Heart right ventricle (tissue), 16 donors: ENCODE measurements around the gene SSBP3. TPM values are rescaled to one million over a fixed set of nuclear protein-coding genes. Genes with fewer than 3 reads are reported as not detected.

Experiments used
- ATAC-seq, 8 donors: fragments of 200-7000 bp; cut with Tn5 transposase; one replicate each; pipeline ENCODE4 v1.9.1; 2020; ENCODE audit warnings: mild to moderate bottlenecking in 8 of 8, moderate library complexity in 8 of 8, moderate number of reproducible peaks in 1 of 8
- DNase-seq, 2 donors: peaks; one replicate each; pipeline ENCODE4 v3.0.0-alpha.2; 2020
- H3K27ac ChIP-seq, 10 donors: fragments of 200-600 bp; sonication (generic) in 2 of 10; one replicate each; pipeline versions ENCODE4 v1.5.0 to v1.8.0; 2020 to 2022; ENCODE audit warnings: mild to moderate bottlenecking in 3 of 10
- H3K27me3 ChIP-seq, 7 donors: fragments of 200-600 bp; one replicate each; pipeline ENCODE4 v1.8.0; 2021 to 2022; ENCODE audit warnings: mild to moderate bottlenecking in 2 of 7
- H3K36me3 ChIP-seq, 9 donors: fragments of 200-600 bp; sonication (generic) in 1 of 9; one replicate each; pipeline versions ENCODE4 v1.5.0 to v1.8.0; 2020 to 2022; ENCODE audit warnings: mild to moderate bottlenecking in 2 of 9
- H3K4me1 ChIP-seq, 9 donors: fragments of 200-600 bp; sonication (generic) in 1 of 9; one replicate each; pipeline versions ENCODE4 v1.5.0 to v1.8.0; 2020 to 2022; ENCODE audit warnings: mild to moderate bottlenecking in 4 of 9
- H3K4me3 ChIP-seq, 10 donors: fragments of 200-600 bp; sonication (generic) in 2 of 10; one replicate each; pipeline versions ENCODE4 v1.5.0 to v1.8.0; 2020 to 2022; ENCODE audit warnings: mild to moderate bottlenecking in 7 of 10, moderate library complexity in 2 of 10
- H3K9me3 ChIP-seq, 11 donors: fragments of 200-600 bp in 10 of 11; sonication (generic) in 2 of 11; one replicate each; pipeline versions ENCODE4 v1.5.0 to v1.8.0; 2013 to 2022; ENCODE audit warnings: mild to moderate bottlenecking in 2 of 11, control low read depth in 1 of 11, moderate library complexity in 1 of 11
- CTCF ChIP-seq, 9 donors: fragments of 200-600 bp; sonication (generic) in 2 of 9; IDR thresholded peaks; one replicate each; pipeline versions ENCODE4 v1.5.0 to v1.8.0; 2021 to 2022; ENCODE audit warnings: antibody characterized with exemption in 9 of 9, mild to moderate bottlenecking in 5 of 9, moderate library complexity in 1 of 9
- WGBS, 2 donors: extraction: QIAGEN DNeasy Blood & Tissue Kit; methylation state at CpG; one replicate each; pipeline ENCODE4 v1.1.7; 2013; ENCODE audit warnings: inconsistent platforms in 1 of 2; 5-methylcytosine and 5-hydroxymethylcytosine counted together
- intact Hi-C, 10 donors: fragments of 100-400 bp; cut with DNase I; formaldehyde crosslinking; loops; one replicate each; pipeline versions ENCODE4 v1.11.1 to v1.14.2; 2022
- polyA plus RNA-seq, 2 donors: library from polyadenylated mRNA; stranded (reverse); fragments of 200-250 nt; gene quantifications; one replicate each; pipeline ENCODE4 v1.2.3, GENCODE V29; 2013
- total RNA-seq, 10 donors: library from RNA; stranded (reverse); fragmentation: NEBNext Ultra II Directional in 3 of 10; extraction: Animal tissue kit (Norgen Biotek cat#: 25700) in 3 of 10; gene quantifications; one replicate each; pipeline versions ENCODE4 v1.2.1 to v1.2.4, GENCODE V29; 2021 to 2023
- donor health status: Arrhythmogenic right ventricular cardiomyopathy.
- donor health status: ischemic (EF 13 %, LVEDD 7.1; RV severe dilation, severe dysfunction).
- donor health status: healthy with polysubstance abuse.
- donor health status: DM: no; HTN: yes; CAD: no.
- donor health status: DM: no; HTN: no; CAD: no.
- donor health status: ischemic (EF 25% LVEDD 6.9; RV normal size, moderate dysfunction).
- donor health status: ischemic (EF 25% LVEDD 5.7; RV mildly dilated, moderate dysfunction).
- donor health status: healthy.
- donor health status: DM: yes; HTN: yes; CAD: no.
- donor health status: Ischemic cardiomyopathy.
- donor health status: ischemic (EF 35%, LVEDD 5.7; RV mildly dilated, moderate dysfunction).
- donor health status: nonischemic (EF 11% LVEDD 7.7; RV severe dilation, severe dysfunction).
- donor health status: DM: yes; HTN: yes; CAD: no.
- donor health status: PGD.
- donor health status: ischemic (EF 29% LVEDD 5.4; RV normal size, mild dysfunction).
- donor health status: nonischemic (EF 23%, LVEDD 6.1; RV moderate dilation, normal function).

SSBP3 gene
- total and polyA plus RNA-seq, 12 donors = 17.6 to 71.9 (median 52.8) TPM

- peaks cover 0 to 27% (median 0%) of the 10 kb centered on the region in 9 donors for H3K36me3 ChIP-seq
- no peak overlapping the region for H3K27ac ChIP-seq
- WGBS, 2 donors = 90 to 92% methylated on average over 11 of the region's 11 CpGs
- no peak for DNase-seq
- no peak for ATAC-seq
- peaks cover 0 to 28% (median 13%) of the 10 kb centered on the region in 9 donors for H3K4me1 ChIP-seq
- H3K9me3 ChIP-seq = no peaks in the 10 kb centered on the region
- H3K4me3 ChIP-seq = no peak overlapping the region
- intact Hi-C loops = no loop called here
- H3K27me3 ChIP-seq = no peaks in the 10 kb centered on the region
- TF ChIP-seq CTCF (IDR thresholded peaks at IDR 0.05) = no peak
These were observed 153.7 kb downstream of the SSBP3 start for GRCh38 chr1:54252371-54252936.

- intact Hi-C loops = no loop called here
- H3K27me3 ChIP-seq = no peaks in the 10 kb centered on the region
- ATAC-seq (no peak), DNase-seq (no peak)
- no peaks in the 10 kb centered on the region for H3K9me3 ChIP-seq
- H3K4me3 ChIP-seq = no peak overlapping the region
- peaks cover 0 to 41% (median 0%) of the 10 kb centered on the region in 9 donors for H3K36me3 ChIP-seq
- TF ChIP-seq CTCF (IDR thresholded peaks at IDR 0.05) = no peak
- 90 to 95% methylated on average over 12 of the region's 12 CpGs for WGBS, 2 donors
- peaks cover 0 to 43% (median 25%) of the 10 kb centered on the region in 9 donors for H3K4me1 ChIP-seq
- H3K27ac ChIP-seq = no peak overlapping the region
These were observed 155.5 kb downstream of the SSBP3 start for GRCh38 chr1:54250670-54251069.

DNA sequence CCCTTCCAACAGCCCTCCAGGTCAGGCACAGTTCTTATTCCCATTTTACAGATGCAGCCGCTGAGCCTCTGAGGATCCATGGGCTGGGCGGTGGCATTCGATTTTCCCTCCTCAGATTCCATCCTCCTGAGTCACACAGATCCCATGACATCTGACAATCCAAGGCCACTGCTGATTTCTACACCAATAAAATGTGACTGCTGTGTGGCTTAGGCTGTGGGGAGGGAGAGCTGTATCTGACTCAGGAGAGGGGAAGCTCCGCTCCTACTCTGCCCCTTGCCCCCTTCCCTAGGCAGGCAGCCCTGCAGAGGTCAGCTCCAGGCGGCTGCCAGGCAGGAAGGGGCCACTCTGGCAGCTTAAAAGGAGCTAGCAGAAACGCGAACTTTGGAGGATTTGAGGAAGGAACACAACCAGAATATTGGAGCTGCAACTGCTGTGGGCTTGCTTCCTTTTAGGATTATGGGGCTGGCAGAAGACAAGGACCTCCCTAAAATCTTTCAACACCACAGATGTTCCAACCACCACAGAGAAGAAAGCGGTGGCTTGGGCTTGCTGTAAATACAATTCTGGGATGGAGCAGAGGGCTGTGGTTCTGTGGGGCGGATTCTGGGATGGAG lies 156.3 kb downstream of the SSBP3 start:
- ATAC-seq = peak in 7 of 8 donors; percentile 25 to 72 (median 49)
- TF ChIP-seq CTCF (IDR thresholded peaks at IDR 0.05) = no peak
- Histone ChIP-seq H3K27me3 (no peaks in the 10 kb centered on the region), H3K36me3 (peaks cover 0 to 46% (median 0%) of the 10 kb centered on the region in 9 donors), H3K9me3 (no peaks in the 10 kb centered on the region), H3K4me3 (no peak overlapping the region), H3K4me1 (peaks cover 0 to 49% (median 26%) of the 10 kb centered on the region in 9 donors), H3K27ac (peak overlapping the region in 1 of 10 donors; percentile 48)
- no peak for DNase-seq
- intact Hi-C loops = no loop called here
- 71% methylated on average over 9 of the region's 9 CpGs for WGBS, 2 donors

DNA sequence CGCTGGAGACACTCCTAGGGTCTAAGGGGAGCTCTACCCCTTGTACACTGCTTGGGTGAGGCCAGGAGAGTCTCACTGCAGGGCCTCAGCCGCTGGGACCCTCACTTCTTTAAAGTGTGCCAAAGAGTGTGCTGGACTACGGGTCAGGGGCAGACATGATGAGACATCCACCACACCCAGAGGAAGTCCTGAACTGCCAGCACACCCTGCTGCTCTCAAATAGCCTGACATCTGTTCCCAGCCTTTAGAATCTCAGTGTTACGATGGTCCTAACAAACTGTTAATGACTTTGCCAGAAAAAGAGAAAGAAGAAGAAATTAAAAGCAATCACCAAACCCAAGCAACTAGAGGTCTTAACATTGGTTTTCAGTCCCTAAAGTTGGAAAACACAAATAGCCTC lies 157.2 kb downstream of the SSBP3 start:
- H3K27me3 ChIP-seq = no peaks in the 10 kb centered on the region
- intact Hi-C loops = no loop called here
- no peak overlapping the region for H3K27ac ChIP-seq
- 68 to 80% methylated on average over 4 of the region's 4 CpGs for WGBS, 2 donors
- H3K4me3 ChIP-seq = no peak overlapping the region
- peaks cover 0 to 42% (median 19%) of the 10 kb centered on the region in 9 donors for H3K4me1 ChIP-seq
- no peaks in the 10 kb centered on the region for H3K9me3 ChIP-seq
- TF ChIP-seq CTCF (IDR thresholded peaks at IDR 0.05) = no peak
- DNase-seq (no peak), ATAC-seq (no peak)
- H3K36me3 ChIP-seq = peaks cover 0 to 51% (median 0%) of the 10 kb centered on the region in 9 donors
